ENCODE data around the gene PRDX4.
"Not testable (repeated sequence)": the region's sequence is repeated elsewhere in the genome, so short reads cannot be mapped to it uniquely, and the experiment has no call there.

PRDX4 gene

DNA sequence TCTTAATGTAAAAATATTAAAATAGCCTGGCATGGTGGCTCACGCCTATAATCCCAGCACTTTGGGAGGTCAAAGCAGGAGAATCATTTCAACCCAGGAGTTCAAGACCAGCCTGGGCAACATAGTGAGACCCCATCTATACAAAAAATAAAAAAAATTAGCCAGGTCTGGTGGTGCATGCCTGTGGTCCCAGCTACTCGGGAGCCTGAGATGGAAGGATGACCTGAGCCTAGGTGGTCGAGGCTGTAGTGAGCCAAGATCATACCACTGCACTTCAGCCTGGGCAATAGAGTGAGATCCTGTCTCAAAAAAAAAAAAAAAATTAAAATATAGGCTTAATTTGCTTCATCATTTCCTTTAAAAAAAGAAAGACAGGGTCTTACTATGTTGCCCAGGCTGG, 9.2 kb downstream of the PRDX4 start:
- FAIRE-seq = not testable (repeated sequence)

DNA sequence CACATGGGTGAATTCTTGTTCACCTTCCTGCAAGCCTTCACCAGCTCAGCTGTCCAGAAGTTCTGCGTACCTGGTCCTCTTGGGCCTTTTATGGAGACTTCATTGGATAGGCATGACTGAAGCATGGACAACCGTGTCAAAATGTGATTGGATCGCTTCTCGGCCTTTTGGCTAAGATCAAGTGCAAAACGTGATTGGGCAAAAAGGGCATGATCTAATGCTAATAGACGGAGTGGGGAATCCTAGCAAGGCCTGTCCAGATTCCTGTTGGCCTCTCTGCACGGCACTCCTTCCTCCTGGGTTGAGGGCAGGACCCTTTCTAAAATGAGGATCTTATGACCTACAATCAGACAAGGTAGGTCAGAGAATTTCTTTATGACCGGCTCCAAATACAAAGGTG, 24.9 kb downstream of the PRDX4 start:
- FAIRE-seq = no peak

DNA sequence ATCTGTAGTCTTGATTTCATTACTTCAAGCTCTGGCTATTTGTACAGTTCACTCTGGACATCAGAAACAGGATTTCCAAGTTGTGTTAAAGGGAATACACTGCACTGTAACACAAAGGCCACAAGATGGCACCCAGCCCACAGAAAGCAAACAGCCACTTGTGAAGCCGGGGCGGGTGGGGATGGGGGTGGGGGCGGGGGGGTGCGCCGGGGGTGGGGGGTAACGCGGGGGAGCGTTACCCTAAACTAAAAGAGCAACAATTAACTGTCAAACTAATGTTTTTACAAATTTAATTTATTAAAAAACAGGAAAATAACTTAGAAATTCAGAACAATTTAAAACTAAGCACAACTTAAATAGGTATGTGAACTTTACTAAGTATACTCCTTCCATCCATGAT, 27.3 kb downstream of the PRDX4 start:
- no peak for FAIRE-seq

DNA sequence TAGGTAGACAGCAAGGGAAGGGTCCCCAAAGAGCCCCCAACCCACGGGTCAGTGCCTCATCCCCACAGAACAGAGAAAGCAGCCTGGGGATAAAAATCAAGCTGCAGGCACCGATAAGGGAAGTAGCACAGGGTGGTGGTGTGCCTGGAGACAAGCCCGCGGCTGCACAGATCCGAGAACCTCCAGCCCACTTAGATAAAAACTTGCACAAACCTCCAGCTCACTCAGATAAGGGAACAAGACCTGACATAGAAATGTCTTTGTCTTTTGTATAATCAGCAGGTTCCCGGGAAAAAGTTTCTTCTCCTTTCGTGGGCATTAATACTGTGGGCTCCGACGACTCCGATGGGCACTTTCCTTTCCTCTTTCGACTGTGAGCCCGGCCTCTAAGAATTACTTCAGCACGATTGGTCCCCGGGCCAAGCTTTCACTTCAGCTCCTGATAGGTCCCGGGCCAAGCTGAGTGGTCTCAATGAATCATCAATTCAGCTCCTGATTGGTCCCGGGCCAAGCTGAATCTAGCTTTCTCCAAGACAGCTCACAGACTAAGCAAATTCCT, 32.4 kb downstream of the PRDX4 start:
- no peak for FAIRE-seq

DNA sequence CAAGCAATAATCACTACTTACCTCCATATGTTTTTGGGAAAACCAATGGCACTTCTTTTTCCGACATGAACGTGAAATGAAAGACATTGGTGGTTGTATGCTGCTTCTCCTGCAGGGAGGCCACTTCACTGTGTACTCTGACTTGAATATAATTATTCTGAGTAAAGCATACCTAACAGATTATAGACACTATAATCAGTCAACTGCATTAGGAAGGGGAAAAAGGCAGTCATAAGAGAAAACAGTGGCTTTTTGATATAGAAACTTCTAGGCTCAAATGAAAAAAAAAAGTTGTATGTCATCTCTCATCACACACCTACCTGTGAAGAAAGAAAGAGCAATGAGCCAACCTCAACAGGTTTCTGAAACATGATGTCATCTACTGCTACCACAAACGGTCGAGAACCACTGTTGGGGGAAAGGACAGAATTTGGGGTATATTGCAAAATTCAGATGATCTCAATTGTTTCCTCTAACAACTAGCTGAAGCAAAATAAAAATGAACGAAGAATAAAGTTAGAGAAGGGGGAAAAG, 37.4 kb downstream of the PRDX4 start:
- FAIRE-seq = no peak

DNA sequence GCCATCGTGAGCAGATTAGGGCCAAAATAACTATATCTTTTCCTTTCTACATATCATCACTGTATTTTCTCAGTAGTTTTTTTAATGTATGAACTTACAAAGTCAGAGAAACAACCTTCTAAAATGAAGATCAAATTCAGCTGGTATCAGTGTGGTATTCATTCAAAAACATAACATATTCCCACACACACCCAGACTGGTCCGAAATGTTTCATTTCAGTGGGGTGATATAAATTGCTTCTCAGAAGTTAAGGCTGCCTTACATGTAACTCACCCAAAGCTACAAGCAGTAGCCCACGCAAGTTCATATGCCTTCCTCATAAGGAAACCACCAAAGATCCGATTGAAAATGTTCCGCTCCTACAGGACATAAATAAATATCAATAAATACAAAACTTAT, 37.9 kb downstream of the PRDX4 start:
- FAIRE-seq = no peak

DNA sequence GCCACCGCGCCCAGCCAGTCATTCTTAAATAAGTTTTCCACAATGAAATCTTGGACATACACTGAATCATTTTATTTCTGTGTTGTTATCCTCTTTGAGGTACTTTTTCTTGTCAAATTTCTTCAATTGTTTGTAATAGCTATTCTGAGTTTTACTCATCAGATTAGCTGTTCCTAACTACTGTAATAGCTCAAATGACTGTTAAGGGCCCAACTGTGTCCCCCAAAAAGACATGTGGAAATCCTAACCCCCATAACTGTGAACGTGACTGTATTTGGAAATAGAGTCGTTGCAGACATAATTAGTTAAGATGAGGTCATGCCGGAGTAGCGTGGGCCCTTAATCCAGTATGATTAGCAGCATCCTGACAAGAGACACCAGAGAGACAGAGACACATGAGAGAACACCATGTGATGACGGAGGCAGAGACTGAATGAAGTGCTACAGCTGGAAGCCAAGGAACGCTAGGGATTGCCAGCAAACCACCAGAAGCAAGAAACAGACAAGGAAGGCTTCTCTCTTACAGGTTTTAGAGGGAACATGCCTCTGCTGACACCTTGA, 52.9 kb downstream of the PRDX4 start:
- FAIRE-seq = no peak

DNA sequence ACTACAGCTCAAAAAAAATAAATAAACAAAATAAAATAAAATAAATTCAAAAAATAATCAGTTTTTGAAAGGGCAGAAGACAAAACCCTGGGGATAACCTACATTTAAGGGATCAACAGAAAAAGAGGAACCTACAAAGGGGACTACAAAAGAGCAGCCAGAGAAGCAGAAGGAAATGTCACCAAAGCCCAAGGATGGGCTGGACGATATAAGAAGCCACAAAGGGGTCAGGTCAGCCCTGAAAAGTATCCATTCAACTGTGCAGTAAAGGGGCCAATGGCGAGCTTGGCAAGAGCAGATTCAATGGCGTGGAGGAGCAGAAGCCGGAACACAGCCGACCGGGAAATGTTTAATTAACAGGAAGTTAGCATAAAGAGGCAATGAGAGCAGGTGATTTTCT, 58.9 kb downstream of the PRDX4 start:
- no peak for FAIRE-seq

DNA sequence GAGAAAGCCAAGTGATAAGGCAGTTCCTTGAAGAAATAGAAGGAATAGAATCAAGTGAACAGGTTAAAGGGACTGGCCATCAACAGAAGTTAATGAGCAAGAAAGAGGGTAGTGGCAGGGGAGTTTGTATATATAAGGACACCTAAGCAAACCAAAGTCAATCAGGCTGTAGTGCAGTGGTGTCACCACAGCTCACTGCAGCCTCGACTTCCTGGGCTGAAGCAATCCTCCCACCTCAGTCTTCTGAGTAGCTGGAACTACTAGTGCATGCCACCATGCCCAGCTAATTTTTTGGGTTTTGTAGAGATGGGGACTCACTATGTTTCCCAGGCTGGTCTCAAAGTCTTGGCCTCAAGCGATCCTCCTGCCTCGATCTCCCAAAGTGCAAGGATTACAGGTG, 59.9 kb downstream of the PRDX4 start:
- no peak for FAIRE-seq

DNA sequence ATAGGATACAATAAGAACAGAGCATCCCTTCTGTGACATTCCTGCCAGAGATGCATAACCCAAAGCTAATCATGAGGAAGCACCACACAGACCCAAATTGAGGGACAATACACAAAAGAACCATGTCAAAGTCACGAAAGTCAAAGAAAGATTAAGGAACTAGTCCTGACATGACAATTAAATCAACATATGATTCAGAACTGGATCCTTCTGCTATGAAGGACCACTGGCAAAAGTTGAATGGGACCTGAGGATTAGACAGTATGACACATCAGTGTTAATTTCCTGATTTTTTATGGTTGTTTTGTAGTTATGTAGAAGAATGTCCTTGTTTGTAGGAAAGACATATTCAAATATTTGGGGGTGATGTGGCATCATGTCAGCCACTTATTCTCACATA, 61.9 kb downstream of the PRDX4 start:
- FAIRE-seq = no peak

DNA sequence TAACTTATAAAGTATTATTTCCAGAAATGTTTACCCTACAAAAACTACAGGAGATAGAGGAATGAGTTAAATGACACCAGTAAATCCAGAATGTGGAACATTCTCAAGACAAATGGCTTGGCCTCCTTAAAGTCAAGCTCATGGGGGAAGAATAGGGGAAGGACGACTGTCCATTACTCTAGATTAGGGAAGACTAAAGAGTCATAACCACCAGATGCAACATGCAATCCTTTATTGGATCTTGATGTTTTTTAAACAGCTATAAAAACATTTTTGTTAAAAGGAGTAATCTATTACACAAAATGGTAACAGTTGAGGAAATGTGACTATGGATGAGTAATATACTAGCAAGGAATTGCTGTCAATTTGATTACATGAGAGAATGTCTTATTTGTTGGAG, 64.7 kb downstream of the PRDX4 start:
- FAIRE-seq = no peak

DNA sequence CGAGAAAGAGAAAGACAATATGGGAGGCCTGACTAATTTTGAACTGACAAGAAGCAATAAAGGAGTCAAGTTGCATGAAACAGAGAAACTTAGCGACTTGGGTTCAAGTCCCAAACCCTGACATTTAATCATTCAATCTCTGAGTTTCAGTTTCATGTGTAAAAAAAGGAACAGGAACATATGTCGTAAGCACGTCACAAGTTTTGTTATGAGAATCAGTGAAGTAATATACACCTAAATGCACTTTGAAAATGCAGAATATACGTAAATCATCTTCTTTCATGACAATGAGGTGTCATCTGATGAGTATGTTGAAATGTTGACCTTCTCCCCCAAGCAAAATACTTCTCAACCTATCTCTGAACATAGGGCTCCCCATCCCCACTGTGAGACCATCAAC, 65.4 kb downstream of the PRDX4 start:
- no peak for FAIRE-seq

Data from G401.6 (cell line).